Limb (tissue), 2 donors: Measurements from ENCODE around the gene TMEM151B.
A peak's percentile ranks its signal among the peaks of the same experiment; 100 is the strongest.
"Not testable (repeated sequence)": the region's sequence is repeated elsewhere in the genome, so short reads cannot be mapped to it uniquely, and the experiment has no call there.

Experiments used
- DNase-seq, 2 donors: peaks; one replicate each; pipeline ENCODE4 v3.0.0-alpha.2; 2016; ENCODE audit errors: extremely low spot score in 2 of 2

TMEM151B gene

GRCh38 chr6:44333273-44333919 is 63.1 kb downstream of the TMEM151B start:
- no peak for DNase-seq

GRCh38 chr6:44333942-44334341 is 63.7 kb downstream of the TMEM151B start:
- DNase-seq: no peak

GRCh38 chr6:44335631-44336030 is 65.4 kb downstream of the TMEM151B start:
- DNase-seq: no peak

- peak; percentile 69 to 79 for DNase-seq
These were observed 68.2 kb downstream of the TMEM151B start for GRCh38 chr6:44338228-44339122.

- peak in 1 of 2 donors; percentile 45 for DNase-seq
These were observed 69.1 kb downstream of the TMEM151B start for GRCh38 chr6:44339301-44339700.

- DNase-seq: no peak
These were observed 69.7 kb downstream of the TMEM151B start for GRCh38 chr6:44339763-44340625.

- no peak for DNase-seq
These were observed 71.0 kb downstream of the TMEM151B start for GRCh38 chr6:44341095-44341890.

- no peak for DNase-seq
These were observed 71.8 kb downstream of the TMEM151B start for GRCh38 chr6:44342052-44342451.

GRCh38 chr6:44342489-44342888 is 72.2 kb downstream of the TMEM151B start, which contains the start of gene SPATS1:
Gene SPATS1 (plus strand): TSS chr6:44342650. CDS start chr6:44343096, 446 bp downstream.
- peak in 1 of 2 donors; percentile 56 for DNase-seq

GRCh38 chr6:44346818-44347217 is 76.6 kb downstream of the TMEM151B start:
- not testable (repeated sequence) for DNase-seq

- DNase-seq: no peak
These were observed 79.8 kb downstream of the TMEM151B start for GRCh38 chr6:44349904-44350649.

GRCh38 chr6:44350650-44350994 is 80.4 kb downstream of the TMEM151B start:
- not testable (repeated sequence) for DNase-seq

GRCh38 chr6:44352259-44352658 is 82.0 kb downstream of the TMEM151B start:
- DNase-seq: no peak

GRCh38 chr6:44353336-44353735 is 83.1 kb downstream of the TMEM151B start:
- no peak for DNase-seq

- no peak for DNase-seq
These were observed 85.4 kb downstream of the TMEM151B start for GRCh38 chr6:44355640-44356039.

GRCh38 chr6:44356487-44356886 is 86.2 kb downstream of the TMEM151B start:
- no peak for DNase-seq
